Fibroblast of mammary gland (primary cell): ENCODE data around the gene HEYL.
"Not testable (repeated sequence)": the region's sequence is repeated elsewhere in the genome, so short reads cannot be mapped to it uniquely, and the experiment has no call there.

Experiments used
- DNase-seq: peaks from one replicate; pipeline ENCODE4 v3.0.0-alpha.2; 2010; ENCODE audit warnings: low read depth
- H3K4me3 ChIP-seq: 2 replicates; pipeline ENCODE4 v1.5.1; 2011; ENCODE audit warnings: low read depth, mild to moderate bottlenecking, low read length, moderate library complexity; ENCODE audit not compliant: control insufficient read depth
- TF ChIP-seq, protein P1 (sequence below): conservative IDR thresholded peaks from 2 replicates; pipeline ENCODE4 v1.5.1; 2011; ENCODE audit warnings: low read depth, low read length, inconsistent platforms; ENCODE audit not compliant: control insufficient read depth, insufficient read depth

HEYL gene

DNA sequence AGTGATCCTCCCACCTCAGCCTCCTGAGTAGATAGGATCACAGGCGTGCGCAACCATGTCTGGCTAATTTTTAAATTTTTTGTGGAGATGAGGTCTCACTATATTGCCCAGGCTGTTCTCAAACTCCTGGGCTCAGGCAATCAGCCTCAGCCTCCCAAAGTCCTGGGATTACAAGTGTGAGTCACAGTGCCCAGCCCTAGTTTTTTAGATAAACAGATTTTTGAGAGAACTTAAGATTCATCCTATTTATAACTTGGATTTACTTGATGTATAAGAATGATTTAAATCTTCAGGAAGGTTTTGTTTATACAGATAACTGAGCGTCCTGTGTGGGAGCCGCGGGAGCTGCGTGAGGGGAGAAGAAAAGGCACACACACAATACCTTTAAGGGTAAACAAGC lies 26.2 kb downstream of the HEYL start:
- DNase-seq = no peak
- TF ChIP-seq, protein P1, sequence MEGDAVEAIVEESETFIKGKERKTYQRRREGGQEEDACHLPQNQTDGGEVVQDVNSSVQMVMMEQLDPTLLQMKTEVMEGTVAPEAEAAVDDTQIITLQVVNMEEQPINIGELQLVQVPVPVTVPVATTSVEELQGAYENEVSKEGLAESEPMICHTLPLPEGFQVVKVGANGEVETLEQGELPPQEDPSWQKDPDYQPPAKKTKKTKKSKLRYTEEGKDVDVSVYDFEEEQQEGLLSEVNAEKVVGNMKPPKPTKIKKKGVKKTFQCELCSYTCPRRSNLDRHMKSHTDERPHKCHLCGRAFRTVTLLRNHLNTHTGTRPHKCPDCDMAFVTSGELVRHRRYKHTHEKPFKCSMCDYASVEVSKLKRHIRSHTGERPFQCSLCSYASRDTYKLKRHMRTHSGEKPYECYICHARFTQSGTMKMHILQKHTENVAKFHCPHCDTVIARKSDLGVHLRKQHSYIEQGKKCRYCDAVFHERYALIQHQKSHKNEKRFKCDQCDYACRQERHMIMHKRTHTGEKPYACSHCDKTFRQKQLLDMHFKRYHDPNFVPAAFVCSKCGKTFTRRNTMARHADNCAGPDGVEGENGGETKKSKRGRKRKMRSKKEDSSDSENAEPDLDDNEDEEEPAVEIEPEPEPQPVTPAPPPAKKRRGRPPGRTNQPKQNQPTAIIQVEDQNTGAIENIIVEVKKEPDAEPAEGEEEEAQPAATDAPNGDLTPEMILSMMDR = no peak
- H3K4me3 ChIP-seq = no peak overlapping the region

DNA sequence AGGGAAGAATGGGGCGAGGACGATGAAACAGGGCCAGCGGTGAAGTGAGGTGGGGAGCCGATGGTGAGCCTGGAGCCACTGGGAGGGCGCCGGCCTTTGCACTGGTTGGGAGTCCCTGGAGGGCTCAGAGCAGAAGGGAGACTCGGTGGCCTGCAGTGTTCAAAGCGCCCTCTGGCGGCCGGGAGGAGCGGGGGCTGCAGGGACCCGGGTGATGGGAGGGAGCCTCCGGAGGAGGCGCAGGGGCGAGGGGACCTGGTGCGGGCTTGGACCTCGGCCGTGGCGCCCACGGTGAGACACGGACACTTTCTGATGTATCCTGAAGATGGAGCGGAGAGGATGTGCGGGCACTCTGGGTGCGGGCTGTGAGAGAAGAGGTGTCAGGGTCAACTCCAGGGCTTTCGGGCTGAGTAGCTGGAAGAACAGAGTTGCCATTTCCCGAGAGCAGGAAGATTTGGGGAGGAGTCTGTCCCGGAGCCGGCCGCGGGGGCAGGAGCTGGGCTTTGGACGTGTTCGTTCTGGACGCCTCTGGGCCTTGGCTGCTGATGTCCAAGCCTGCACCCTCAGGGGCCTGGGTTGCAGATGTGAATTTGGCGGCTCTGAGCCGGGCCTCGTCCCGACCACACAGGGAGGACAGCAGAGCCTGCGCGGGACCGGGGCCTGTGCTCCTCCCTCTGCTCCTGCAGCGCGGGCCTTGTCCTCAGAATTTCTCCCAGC lies 29.7 kb downstream of the HEYL start:
- peak overlapping the region; percentile 13 for H3K4me3 ChIP-seq
- TF ChIP-seq, protein P1 = peak; percentile 69
- peak; percentile 50 for DNase-seq

DNA sequence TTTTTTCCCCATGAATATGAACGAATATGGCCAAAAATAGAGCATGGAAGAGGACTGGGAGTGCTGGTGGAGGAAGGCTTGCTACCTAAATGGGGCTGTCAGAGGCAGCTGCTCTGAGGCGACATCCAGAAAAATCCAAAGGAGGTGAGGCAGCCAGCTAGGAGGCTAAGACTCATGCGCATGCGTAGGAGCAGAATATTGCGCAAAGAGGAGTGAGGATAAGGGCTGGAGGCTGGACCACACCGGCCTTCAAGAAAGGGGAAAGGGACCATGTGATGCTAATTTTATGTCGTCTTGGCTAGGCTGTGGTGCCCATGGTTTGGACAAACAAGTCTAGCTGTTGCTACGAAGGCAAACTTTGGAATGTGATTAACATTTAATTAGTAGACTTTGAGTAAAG lies 30.5 kb downstream of the HEYL start:
- TF ChIP-seq, protein P1 = no peak
- DNase-seq = peak; percentile 31
- no peak overlapping the region for H3K4me3 ChIP-seq

DNA sequence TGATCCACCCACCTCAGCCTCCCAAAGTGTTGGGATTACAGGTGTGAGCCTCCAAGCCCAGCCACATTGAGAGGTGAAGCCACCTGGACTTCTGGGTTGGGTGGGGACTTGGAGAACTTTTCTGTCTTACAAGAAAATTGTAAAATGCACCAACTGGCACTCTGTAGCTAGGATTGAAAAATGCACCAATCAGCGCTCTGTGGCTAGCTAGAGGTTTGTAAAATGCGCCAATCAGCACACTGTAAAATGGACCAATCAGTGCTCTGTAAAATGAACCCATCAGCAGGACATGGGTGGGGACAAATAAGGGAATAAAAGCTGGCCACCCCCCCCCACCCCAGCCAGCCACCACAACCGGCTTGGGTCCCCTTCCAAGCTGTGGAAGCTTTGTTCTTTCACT lies 35.8 kb downstream of the HEYL start:
- H3K4me3 ChIP-seq, DNase-seq: not testable (repeated sequence)

DNA sequence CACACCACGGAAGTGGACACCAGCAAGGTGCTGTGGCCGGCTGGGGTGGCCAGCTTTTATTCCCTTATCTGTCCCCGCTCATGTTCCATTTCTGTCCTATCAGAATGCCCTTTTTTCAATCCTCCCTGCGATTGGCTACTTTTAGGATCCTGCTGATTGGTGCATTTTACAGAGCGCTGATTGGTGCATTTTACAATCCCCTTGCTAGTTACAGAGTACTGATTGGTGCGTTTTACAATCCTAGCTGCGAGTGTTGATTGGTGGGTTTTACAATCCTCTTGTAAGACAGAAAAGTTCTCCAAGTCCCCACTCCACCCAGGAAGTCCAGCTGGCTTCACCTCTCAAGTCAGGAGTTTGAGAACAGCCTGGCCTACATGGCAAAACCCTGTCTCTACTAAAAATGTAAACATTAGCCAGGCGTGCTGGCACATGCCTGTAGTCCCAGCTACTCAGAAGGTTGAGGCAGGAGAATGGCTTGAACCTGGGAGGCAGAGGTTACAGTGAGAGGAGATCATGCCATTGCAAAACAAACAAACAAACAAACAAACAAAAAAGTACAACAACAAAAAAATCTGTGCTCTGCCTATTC lies 37.7 kb downstream of the HEYL start:
- not testable (repeated sequence) for DNase-seq, H3K4me3 ChIP-seq

DNA sequence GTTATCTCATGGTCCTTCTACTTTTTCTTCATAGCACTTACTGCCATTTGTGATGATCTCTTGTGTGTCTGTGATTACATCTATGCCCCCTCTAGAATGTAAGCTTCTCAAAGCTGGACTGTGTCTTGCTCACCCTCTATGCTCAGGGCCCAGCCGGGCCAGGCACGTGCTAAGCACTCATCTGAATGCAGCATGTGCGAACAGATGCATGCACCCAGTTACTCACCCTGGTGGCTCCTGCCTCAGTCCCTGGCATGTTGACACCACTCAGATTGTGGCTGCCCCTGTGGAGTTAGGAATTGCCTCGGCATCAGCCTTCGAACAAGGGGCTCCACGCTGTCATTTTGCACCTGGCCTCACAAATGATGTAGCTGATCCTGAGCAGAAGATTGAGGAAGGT lies 43.3 kb downstream of the HEYL start:
- TF ChIP-seq, protein P1 = no peak
- DNase-seq = no peak

DNA sequence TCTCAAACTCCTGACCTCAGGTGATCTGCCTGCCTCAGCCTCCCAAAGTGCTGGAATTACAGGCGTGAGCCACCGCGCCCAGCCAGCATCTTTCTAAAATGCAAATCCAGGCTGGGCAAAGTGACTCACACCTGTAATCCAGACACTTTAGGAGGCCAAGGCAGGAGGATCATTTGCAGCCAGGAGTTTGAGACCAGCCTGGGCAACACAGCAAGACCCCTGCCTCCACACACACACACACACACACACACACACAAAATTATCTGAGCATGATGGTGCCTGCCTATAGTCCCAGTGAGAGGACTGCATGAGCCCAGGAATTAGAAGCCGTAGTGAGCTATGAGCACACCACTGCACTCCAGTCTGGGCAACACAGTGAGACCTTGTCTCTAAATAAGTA lies 46.1 kb downstream of the HEYL start:
- DNase-seq = no peak
- no peak overlapping the region for H3K4me3 ChIP-seq
- TF ChIP-seq, protein P1 = no peak

More for the DNA sequence above, 43.3 kb downstream of the HEYL start:
- H3K4me3 ChIP-seq = no peak overlapping the region

DNA sequence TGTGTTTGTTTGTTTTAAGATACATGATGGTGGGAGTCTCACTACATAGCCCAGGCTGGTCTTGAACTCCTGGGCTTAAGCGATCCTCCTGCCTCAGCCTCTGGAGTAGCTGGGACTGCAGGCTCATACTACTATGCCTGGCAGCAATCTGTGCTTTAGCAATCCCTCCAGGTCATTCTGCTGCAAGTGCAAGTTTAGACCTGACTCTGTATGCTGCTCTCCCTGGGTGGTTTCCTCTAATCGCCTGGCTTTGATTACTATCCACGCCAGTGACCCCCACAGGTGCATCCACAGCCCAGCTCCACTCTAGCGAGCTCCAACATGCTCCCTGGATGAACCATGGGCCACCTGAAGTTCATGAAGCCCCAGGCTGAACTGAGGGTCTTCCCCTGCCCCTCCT lies 47.4 kb downstream of the HEYL start:
- no peak for DNase-seq
- TF ChIP-seq, protein P1 = no peak
- no peak overlapping the region for H3K4me3 ChIP-seq
